ENCODE data around the gene KIAA1328.

Gene KIAA1328

DNA sequence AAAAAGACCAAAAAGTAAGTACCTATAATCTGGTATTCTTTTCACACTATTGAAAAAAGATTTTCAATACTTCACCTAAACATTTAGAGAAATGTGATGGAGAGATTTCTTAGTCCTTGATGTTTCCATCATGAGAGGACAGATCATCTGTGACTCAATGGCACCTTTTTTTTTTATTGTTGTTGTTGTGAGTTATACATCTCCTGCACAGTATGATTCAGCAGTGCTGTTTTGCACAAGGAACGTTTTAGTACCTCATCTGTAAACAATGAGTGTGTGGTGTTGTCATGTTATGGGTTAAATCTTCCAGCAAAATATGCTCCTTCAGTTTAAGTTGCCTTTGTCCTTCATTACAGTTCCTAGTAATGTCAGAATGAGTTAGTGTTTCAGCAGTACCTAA is 2.2 kb downstream of the KIAA1328 start:
- TF ChIP-seq, protein P1, sequence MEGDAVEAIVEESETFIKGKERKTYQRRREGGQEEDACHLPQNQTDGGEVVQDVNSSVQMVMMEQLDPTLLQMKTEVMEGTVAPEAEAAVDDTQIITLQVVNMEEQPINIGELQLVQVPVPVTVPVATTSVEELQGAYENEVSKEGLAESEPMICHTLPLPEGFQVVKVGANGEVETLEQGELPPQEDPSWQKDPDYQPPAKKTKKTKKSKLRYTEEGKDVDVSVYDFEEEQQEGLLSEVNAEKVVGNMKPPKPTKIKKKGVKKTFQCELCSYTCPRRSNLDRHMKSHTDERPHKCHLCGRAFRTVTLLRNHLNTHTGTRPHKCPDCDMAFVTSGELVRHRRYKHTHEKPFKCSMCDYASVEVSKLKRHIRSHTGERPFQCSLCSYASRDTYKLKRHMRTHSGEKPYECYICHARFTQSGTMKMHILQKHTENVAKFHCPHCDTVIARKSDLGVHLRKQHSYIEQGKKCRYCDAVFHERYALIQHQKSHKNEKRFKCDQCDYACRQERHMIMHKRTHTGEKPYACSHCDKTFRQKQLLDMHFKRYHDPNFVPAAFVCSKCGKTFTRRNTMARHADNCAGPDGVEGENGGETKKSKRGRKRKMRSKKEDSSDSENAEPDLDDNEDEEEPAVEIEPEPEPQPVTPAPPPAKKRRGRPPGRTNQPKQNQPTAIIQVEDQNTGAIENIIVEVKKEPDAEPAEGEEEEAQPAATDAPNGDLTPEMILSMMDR (IDR thresholded peaks at IDR 0.05; ENCODE audit: low read depth, low read length, missing control alignments), result no peak
- no peak overlapping the region for H3K4me3 ChIP-seq (replicated peaks; ENCODE audit: low read depth, low read length)
- no peak for DNase-seq (ENCODE audit: extremely low read depth, low read depth)

DNA sequence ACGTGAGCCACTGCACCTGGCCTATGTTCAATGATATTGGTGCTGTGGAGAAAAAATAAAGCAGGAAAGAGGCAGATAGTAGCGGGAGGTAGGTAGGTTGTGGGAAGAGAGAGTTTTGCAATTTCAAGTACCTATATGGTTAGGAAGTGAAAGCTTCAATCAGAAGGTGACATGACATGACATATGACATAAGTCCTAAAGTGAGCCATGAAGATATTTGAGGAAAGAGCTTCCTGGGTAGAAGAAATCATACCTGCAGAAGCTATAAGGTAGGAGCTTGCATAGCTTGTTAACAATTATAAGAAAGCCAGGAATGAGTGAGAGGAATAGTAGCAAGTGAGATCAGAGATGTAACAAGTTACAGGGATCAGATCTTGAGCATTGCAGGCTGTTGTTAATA is 4.2 kb downstream of the KIAA1328 start:
- DNase-seq (ENCODE audit: extremely low read depth, low read depth), result no peak
- no peak overlapping the region for H3K4me3 ChIP-seq (replicated peaks; ENCODE audit: low read depth, low read length)
- TF ChIP-seq, protein P1 (IDR thresholded peaks at IDR 0.05; ENCODE audit: low read depth, low read length, missing control alignments), result no peak

DNA sequence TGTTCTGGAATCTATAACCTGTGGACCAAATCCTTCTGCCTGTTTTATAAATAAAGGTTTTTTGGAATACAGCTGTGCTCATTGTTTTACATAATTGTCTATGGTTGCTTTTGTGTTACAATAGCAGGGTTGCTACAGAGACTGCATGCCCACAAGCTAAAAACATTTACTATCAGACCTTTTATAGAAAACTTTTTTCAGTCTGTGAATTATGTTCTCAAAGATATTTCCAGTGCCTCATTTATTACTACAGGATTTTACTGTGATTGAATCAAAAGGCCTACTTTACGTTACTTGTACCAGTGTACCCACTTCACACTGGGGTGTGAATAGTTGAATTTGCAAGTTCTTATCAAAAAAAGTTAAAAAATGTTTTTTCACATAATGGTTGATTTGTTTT is 7.0 kb downstream of the KIAA1328 start:
- TF ChIP-seq, protein P1 (IDR thresholded peaks at IDR 0.05; ENCODE audit: low read depth, low read length, missing control alignments), result no peak
- no peak for DNase-seq (ENCODE audit: extremely low read depth, low read depth)
- H3K4me3 ChIP-seq (replicated peaks; ENCODE audit: low read depth, low read length), result no peak overlapping the region

DNA sequence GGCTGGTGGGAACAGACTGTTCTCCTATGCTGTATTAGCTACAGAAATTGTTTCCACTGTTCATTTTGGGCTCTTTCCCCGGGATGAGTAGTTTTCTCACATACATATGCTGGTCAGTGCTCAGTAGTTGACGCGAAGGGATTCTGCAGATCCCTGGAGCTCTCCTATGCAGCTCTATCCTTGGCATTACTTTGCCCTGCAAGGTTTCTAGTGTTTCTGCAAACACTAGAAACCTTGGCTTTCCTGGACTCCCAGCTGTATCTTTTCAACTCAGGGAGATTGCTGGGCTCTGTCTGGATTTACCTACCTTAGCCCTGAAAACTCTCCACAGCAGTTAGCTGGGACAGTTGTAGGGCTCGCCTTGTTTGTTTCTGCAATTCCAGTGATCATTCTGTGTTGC is 10.9 kb downstream of the KIAA1328 start:
- no peak overlapping the region for H3K4me3 ChIP-seq (replicated peaks; ENCODE audit: low read depth, low read length)
- no peak for DNase-seq (ENCODE audit: extremely low read depth, low read depth)
- TF ChIP-seq, protein P1 (IDR thresholded peaks at IDR 0.05; ENCODE audit: low read depth, low read length, missing control alignments), result no peak

DNA sequence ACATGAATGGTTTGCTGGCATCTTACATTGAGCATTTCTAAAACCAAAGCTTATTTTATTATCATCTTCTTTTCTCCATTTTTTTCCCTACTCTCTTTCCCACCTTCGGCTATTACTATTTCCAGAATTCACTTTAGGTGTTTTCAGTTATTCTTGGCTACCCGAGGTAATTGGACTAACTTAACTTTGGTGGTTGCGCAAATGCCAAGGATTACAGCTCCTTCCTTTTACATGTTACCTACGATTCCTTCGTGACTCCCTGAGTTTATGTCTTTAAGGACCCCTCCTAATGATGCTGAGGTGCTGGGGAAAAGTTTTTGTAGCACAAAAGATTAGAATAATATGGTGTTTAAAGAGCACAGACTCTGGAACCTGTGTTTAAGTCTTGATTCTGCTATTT is 14.3 kb downstream of the KIAA1328 start:
- no peak overlapping the region for H3K4me3 ChIP-seq (replicated peaks; ENCODE audit: low read depth, low read length)
- DNase-seq (ENCODE audit: extremely low read depth, low read depth), result no peak
- TF ChIP-seq, protein P1 (IDR thresholded peaks at IDR 0.05; ENCODE audit: low read depth, low read length, missing control alignments), result no peak

DNA sequence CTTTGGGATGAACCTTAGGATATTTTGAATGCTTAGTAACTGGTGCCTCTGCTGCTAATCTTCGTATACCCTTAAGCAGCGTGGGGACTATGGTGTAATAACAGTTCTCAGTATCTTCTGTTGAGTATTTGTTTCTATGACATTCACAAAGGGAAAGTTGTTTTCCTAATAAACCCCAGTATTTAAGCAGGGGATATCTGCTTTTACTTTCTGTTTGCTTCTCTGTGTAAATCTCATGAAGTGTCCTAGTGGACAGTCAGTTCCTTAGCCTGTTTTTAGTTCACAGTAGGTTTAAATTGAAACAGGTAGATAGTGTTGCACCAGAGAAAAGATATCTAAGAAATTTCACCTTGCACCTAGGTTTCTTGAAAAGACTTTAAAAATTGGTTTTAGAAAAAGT is 14.9 kb downstream of the KIAA1328 start:
- TF ChIP-seq, protein P1 (IDR thresholded peaks at IDR 0.05; ENCODE audit: low read depth, low read length, missing control alignments), result no peak
- no peak overlapping the region for H3K4me3 ChIP-seq (replicated peaks; ENCODE audit: low read depth, low read length)

DNA sequence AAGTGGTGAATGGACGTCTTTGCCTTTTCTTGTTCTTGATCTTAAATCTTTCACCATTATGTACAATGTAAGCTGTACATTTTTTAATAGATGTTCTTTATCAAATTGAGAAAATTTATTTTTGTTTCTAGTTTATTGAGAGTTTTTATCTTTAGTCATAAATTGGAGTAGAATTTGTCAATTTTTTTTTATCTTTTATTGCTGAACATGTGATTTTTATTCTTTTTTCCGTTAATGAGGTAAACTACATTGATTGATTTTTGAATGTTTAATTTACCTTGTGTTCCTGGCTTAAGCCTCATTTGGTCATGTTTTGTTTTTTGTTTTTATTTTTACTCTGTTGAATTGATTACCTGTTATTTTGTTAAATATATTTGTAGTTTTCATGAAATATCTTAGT is 19.7 kb downstream of the KIAA1328 start:
- H3K4me3 ChIP-seq (replicated peaks; ENCODE audit: low read depth, low read length), result no peak overlapping the region
- TF ChIP-seq, protein P1 (IDR thresholded peaks at IDR 0.05; ENCODE audit: low read depth, low read length, missing control alignments), result no peak
- no peak for DNase-seq (ENCODE audit: extremely low read depth, low read depth)

More for the DNA sequence above, 14.9 kb downstream of the KIAA1328 start:
- DNase-seq (ENCODE audit: extremely low read depth, low read depth), result no peak

All from HFF-Myc (cell line).